ENCODE measurements around the gene IGSF21. TPM values are rescaled to one million over a fixed set of nuclear protein-coding genes. Genes with fewer than 3 reads are reported as not detected.
"Not testable (repeated sequence)": the region's sequence is repeated elsewhere in the genome, so short reads cannot be mapped to it uniquely, and the experiment has no call there.

The IGSF21 gene
- total RNA-seq, 6 experiments from 2014 or later, result not detected

GRCh38 chr1:18360251-18360650, 252.7 kb downstream of the IGSF21 start:
- Mint-ChIP-seq H3K27me3 (ENCODE audit: insufficient read depth) (no peaks in the 10 kb centered on the region; the same call in 1 of the 2 replicates), H3K36me3 (ENCODE audit: low read depth) (peaks cover 5% of the 10 kb centered on the region; the same call in 1 of the 2 replicates), H3K4me1 (ENCODE audit: low read depth) (no peaks in the 10 kb centered on the region), H3K27ac (no peak overlapping the region), H3K4me3 (no peak overlapping the region), H3K9me3 (peaks cover 59% of the 10 kb centered on the region)
- TF ChIP-seq, protein P1, sequence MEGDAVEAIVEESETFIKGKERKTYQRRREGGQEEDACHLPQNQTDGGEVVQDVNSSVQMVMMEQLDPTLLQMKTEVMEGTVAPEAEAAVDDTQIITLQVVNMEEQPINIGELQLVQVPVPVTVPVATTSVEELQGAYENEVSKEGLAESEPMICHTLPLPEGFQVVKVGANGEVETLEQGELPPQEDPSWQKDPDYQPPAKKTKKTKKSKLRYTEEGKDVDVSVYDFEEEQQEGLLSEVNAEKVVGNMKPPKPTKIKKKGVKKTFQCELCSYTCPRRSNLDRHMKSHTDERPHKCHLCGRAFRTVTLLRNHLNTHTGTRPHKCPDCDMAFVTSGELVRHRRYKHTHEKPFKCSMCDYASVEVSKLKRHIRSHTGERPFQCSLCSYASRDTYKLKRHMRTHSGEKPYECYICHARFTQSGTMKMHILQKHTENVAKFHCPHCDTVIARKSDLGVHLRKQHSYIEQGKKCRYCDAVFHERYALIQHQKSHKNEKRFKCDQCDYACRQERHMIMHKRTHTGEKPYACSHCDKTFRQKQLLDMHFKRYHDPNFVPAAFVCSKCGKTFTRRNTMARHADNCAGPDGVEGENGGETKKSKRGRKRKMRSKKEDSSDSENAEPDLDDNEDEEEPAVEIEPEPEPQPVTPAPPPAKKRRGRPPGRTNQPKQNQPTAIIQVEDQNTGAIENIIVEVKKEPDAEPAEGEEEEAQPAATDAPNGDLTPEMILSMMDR (IDR thresholded peaks at IDR 0.05), result no peak
- DNase-seq, result no peak

DNA sequence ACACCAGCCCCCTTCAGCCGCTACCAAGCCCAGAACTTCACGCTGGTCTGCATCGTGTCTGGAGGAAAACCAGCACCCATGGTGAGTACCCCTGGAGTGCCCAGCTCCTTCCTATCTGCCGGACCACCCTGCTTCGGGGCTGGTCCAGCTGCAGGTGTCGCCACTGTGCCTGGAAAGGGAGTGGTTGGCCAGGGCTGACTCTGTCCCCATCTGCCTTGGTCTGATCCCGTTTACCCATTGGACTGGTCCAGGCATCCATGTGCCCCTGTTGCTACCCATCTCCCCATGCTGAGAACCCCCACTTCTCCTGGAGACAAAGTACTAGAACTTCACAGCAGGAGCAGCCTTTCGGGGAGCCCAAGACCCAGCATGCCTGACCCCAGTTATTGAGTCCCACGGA, 254.6 kb downstream of the IGSF21 start:
- Mint-ChIP-seq H3K27ac (no peak overlapping the region), H3K4me1 (ENCODE audit: low read depth) (no peaks in the 10 kb centered on the region), H3K4me3 (no peak overlapping the region), H3K36me3 (ENCODE audit: low read depth) (peaks cover 5% of the 10 kb centered on the region; the same call in 1 of the 2 replicates), H3K9me3 (peaks cover 67% of the 10 kb centered on the region), H3K27me3 (ENCODE audit: insufficient read depth) (no peaks in the 10 kb centered on the region; the same call in 1 of the 2 replicates)
- no peak for DNase-seq
- TF ChIP-seq, protein P1 (IDR thresholded peaks at IDR 0.05), result no peak

GRCh38 chr1:18363436-18363835, 255.8 kb downstream of the IGSF21 start:
- TF ChIP-seq, protein P1 (IDR thresholded peaks at IDR 0.05), result no peak
- Mint-ChIP-seq H3K27ac (no peak overlapping the region), H3K36me3 (ENCODE audit: low read depth) (peaks cover 5% of the 10 kb centered on the region; the same call in 1 of the 2 replicates), H3K4me3 (no peak overlapping the region), H3K9me3 (peaks cover 75% of the 10 kb centered on the region), H3K4me1 (ENCODE audit: low read depth) (no peaks in the 10 kb centered on the region), H3K27me3 (ENCODE audit: insufficient read depth) (no peaks in the 10 kb centered on the region; the same call in 1 of the 2 replicates)
- DNase-seq, result no peak

DNA sequence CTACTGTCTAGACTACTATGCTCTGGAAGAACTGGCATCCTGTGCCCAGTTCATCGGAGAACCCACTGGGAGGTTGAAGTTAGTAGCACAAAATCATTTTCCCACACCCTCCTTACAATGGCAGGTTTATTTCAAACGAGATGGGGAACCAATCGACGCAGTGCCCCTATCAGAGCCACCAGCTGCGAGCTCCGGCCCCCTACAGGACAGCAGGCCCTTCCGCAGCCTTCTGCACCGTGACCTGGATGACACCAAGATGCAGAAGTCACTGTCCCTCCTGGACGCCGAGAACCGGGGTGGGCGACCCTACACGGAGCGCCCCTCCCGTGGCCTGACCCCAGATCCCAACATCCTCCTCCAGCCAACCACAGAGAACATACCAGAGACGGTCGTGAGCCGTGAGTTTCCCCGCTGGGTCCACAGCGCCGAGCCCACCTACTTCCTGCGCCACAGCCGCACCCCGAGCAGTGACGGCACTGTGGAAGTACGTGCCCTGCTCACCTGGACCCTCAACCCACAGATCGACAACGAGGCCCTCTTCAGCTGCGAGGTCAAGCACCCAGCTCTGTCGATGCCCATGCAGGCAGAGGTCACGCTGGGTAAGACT, 257.6 kb downstream of the IGSF21 start:
- Mint-ChIP-seq H3K36me3 (ENCODE audit: low read depth) (peaks cover 5% of the 10 kb centered on the region; the same call in 1 of the 2 replicates), H3K9me3 (peaks cover 81% of the 10 kb centered on the region), H3K4me1 (ENCODE audit: low read depth) (no peaks in the 10 kb centered on the region), H3K4me3 (no peak overlapping the region), H3K27ac (no peak overlapping the region), H3K27me3 (ENCODE audit: insufficient read depth) (no peaks in the 10 kb centered on the region; the same call in 1 of the 2 replicates)
- DNase-seq, result no peak
- TF ChIP-seq, protein P1 (IDR thresholded peaks at IDR 0.05), result no peak

DNA sequence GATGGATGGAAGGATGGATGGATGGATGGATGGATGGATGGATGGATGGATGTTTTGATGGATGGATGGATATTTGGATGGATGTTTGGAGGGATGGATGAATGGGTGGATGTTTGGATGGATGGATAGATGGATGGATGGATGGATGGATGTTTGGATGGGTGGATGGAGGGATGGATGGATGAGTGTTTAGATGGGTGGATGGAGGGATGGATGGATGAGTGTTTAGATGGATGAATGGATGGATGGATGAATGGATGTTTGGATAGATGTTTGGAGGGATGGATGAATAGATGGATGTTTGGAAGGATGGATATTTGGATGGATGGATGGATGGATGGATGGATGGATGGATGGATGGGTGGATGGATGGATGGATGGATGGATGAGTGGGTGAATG, 264.9 kb downstream of the IGSF21 start:
- peaks cover 59% of the 10 kb centered on the region for H3K9me3 Mint-ChIP-seq
- H3K27ac Mint-ChIP-seq; DNase-seq; H3K36me3 Mint-ChIP-seq (ENCODE audit: low read depth); H3K4me3 Mint-ChIP-seq; H3K27me3 Mint-ChIP-seq (ENCODE audit: insufficient read depth); H3K4me1 Mint-ChIP-seq (ENCODE audit: low read depth): not testable (repeated sequence)

DNA sequence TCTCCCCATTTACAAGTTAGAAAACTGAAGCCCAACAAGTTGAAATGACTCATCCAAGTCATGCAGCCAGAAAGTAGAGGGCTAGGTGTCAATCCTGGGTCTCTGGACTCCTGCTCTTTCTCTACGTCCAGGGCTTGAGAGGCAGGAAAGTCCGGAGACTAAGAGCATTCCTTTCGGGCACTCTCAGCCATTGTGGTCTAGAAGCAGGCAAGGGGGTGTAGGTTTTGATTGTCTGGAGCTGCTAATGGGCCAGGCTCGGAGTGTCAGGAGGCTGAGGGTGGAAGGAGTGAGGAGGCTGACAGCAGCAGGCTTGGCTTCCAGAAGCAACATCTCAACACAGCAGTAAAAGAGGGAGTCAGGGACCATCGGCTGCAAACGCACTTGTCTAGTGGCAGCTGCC, 265.6 kb downstream of the IGSF21 start:
- Mint-ChIP-seq H3K4me1 (ENCODE audit: low read depth) (no peaks in the 10 kb centered on the region), H3K4me3 (no peak overlapping the region), H3K36me3 (ENCODE audit: low read depth) (peaks cover 8% of the 10 kb centered on the region), H3K27ac (no peak overlapping the region), H3K9me3 (peaks cover 60% of the 10 kb centered on the region), H3K27me3 (ENCODE audit: insufficient read depth) (peaks cover 1% of the 10 kb centered on the region; the same call in 1 of the 2 replicates)
- TF ChIP-seq, protein P1 (IDR thresholded peaks at IDR 0.05), result no peak
- no peak for DNase-seq
